SKM-1 (cell line): ENCODE results near the gene PIK3CG.
A peak's percentile ranks its signal among the peaks of the same experiment; 100 is the strongest.
"Not testable (repeated sequence)": the region's sequence is repeated elsewhere in the genome, so short reads cannot be mapped to it uniquely, and the experiment has no call there.

Experiments used
- DNase-seq: peaks from one replicate; lab custom pipeline; 2025; ENCODE audit not compliant: unreplicated experiment; lab: John Stamatoyannopoulos, UW

Gene PIK3CG

GRCh38 chr7:106865130-106866041 lies at the start of gene PIK3CG:
Gene PIK3CG (plus strand): TSS chr7:106865282. CDS start chr7:106867562, 2,280 bp downstream.
- DNase-seq: peak; percentile 83

DNA sequence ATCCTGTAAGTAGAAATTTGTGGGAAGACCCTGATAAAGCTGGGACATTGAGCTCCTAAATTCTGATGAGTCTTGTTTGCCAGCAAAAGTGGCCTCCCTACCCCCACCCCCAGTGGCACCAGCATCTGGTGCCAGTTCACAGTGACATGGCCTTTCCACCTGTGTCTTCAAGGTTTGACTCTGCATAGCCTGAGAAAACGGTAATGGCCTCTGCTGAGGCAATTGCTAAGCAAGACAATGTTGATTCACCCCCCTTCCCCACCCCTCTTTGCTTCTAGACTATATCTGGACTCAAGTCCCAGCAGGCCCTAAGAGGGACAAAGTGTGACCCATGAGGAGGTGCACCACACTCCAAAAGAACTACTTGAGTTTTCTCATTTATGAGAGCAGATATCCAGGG lies 48.0 kb upstream of the PIK3CG start:
- no peak for DNase-seq

DNA sequence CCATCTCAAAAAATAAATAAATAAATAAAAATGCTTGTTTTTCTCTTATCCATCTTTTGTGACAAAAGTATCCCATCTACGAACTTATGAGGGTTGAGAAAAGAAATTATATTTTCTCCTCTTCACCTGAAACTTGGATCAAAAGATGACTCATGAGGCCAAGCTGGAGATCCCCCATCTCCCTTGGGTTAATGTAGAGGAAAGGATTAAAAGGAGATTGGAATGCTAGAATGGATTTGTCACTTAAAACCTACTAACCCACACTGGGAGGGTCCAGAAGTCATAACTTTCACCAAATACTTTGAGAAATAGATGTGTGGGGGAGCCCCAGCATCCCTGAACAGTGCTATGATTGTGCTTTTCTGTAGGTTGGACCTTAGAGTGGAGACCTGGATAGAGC lies 46.3 kb upstream of the PIK3CG start:
- DNase-seq: no peak

GRCh38 chr7:106819546-106819945 lies 45.5 kb upstream of the PIK3CG start:
- no peak for DNase-seq

DNA sequence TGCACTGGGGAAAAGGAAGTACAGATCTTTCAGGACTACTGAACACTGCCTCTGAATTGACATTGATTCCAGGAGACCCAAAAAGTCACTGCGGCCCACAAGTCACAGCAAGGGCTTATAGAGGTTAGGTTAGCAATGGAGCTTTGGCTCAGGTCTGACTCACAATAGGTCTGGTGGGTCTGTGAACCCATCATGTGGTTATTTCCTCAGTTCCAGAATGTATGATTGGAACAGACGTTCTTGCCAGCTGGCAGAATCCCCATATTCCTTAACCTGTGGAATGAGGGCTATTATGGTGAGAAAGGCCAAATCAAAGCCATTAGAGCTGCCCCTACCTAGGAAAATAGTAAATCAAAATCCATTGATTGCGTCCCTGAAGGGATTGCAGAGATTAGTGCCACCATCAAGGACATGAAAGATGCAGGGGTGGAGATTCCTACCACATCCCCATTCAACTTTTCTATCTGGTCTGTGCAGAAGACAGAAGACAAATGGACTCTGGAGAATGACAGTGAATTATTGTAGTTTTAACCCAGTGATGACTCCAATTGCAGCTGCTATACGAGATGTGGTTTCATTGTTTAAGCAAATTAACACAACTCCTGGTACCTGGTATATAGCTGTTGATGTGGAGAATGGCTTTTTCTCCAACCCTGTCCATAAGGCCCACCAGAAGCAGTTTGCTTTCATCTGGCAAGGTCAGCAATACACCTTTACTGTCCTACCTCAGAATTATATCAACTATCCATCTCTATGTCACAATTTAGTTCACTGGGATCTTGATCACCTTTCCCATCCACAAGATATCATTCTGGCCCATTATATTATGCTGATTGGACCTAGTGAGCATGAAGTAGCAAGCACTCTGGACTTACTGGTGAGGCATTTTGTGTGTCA lies 44.5 kb upstream of the PIK3CG start:
- DNase-seq: no peak

DNA sequence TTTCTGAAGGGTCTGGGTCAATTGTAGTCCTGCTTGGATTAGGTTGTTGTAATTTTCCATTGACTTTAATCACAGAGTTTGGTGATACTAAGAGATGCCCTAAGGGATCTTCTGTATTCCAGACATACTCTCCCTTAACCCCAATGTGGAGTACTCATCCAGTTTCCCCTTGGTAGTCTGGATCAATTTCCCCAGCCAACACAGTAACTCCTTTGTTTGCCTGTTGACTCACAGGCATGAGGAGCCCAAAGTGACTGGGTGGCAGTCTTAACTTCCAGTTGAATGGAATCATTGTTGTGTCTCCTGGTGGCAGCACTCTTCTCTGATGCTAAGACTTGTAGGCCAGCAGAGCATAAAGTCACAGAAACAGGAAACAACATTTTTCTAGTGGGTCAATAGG lies 41.5 kb upstream of the PIK3CG start:
- no peak for DNase-seq

DNA sequence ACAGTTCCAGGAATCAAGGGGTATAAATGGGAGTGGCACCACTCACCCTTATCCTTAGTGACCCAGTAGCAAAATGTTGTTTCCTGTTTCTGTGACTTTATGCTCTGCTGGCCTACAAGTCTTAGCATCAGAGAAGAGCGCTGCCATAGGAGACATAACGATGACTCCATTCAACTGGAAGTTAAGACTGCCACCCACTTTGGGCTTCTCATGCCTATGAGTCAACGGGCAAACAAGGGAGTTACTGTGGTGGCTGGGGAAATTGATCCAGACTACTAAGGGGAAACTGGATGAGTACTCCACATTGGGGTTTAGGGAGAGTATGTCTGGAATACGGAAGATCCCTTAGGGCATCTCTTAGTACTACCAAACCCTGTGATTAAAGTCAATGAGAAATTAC lies 40.6 kb upstream of the PIK3CG start:
- no peak for DNase-seq

- no peak for DNase-seq
These were observed 37.5 kb upstream of the PIK3CG start for GRCh38 chr7:106827626-106828025.

- no peak for DNase-seq
These were observed 35.6 kb upstream of the PIK3CG start for GRCh38 chr7:106829496-106829895.

DNA sequence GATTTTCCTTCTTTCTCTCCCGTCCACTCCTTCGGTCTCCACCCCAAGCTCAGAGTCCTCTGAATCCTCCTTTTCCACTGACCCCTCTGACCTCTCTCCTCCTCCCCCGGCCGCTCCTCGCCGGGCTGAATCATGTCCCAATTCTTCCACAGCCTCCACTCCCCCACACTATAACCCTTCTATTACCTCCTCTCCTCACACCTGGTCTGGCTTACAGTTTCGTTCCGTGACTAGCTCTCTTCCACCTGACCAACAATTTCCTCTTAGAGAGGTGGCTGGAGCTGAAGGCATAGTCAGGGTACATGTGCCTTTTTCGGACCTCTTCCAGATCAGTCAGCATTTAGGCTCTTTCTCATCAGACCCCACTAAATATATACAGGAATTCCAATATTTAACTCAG lies 34.2 kb upstream of the PIK3CG start:
- not testable (repeated sequence) for DNase-seq

- DNase-seq: no peak
These were observed 28.3 kb upstream of the PIK3CG start for GRCh38 chr7:106836816-106837215.

DNA sequence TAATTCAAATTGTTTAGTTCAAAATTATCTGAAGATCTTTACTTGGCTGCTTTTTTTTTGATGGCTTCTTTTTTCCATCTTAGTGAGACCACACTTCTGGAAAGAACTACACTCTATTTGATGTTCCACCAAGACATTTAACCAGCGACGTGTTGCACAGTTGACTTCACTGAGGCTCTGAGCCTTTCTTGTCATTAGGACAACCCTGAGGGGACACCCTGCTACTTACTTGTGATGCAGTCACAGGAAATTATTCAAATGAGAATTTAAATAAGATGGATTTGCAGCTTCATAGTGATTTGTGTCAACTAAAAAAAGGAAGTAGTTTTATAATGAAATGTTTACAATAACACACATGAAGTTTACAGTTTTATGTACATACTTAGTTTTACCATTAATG lies 25.6 kb upstream of the PIK3CG start:
- no peak for DNase-seq

GRCh38 chr7:106840342-106840741 lies 24.7 kb upstream of the PIK3CG start:
- no peak for DNase-seq

- DNase-seq: no peak
These were observed 23.1 kb upstream of the PIK3CG start for GRCh38 chr7:106841896-106842390.

GRCh38 chr7:106844279-106844997 lies 20.6 kb upstream of the PIK3CG start:
- DNase-seq: no peak

DNA sequence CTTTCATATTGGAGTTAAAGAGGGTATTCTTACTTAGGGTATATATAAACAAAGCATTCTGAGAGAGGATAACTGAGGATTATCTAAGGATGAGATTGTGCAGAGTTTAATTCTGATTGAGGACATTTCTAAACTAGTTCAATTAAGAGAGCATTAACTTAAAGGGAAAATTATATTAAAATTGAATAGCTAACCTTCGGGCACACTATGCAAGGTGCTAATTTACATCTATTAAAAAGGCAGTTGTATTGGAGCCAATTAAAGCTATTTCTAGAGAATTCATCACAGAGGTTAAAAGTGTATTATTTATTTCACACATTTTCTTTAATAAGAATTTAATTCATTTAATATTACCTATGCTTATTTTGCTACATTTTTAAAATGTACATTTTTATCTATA lies 17.0 kb upstream of the PIK3CG start:
- DNase-seq: no peak

- no peak for DNase-seq
These were observed 16.1 kb upstream of the PIK3CG start for GRCh38 chr7:106848851-106849442.

DNA sequence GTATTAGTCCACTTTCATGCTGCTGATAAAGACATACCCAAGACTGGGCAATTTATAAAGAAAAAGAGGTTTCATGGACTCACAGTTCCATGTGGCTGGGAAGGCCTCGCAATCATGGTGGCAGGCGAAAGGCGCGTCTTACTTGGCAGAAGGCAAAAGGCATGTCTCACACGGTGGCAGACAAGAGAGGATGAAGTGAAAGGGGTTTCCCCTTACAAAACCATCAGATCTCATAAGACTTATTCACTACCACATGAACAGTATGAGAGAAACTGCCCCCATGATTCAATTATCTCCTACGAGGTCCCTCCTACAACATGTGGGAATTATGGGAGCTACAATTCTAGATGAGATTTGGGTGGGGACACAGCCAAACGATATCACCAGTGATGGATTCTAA lies 13.4 kb upstream of the PIK3CG start:
- DNase-seq: not testable (repeated sequence)

DNA sequence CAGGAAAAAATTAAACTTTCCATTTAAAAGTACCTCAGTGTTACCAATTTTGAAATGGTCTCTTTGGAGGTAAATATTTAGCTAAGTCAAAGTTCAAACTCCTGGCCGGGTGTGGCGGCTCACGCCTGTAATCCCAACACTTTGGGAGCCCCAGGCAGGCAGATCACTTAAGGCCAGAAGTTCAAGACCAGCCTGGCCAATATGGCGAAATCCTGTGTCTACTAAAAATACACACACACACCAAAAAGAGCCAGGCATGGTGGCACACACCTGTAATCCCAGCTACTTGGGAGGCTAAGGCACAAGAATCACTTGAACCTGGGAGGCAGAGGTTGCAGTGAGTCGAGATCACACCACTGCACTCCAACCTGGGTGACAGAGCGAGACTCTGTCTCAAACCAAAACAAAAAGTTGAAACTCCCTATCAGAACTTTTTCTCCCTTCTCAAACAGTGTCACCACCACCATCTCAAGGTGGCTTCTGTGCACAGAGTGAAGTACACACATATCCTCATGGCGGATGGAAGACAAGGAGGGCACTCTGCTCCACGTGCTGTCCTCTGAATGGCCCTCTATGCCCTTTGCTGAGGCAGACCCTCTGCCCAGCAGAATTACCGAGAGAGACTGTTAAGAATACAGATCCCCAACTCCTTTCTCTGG lies 11.7 kb upstream of the PIK3CG start:
- DNase-seq: no peak

GRCh38 chr7:106855540-106856132 lies 9.4 kb upstream of the PIK3CG start:
- no peak for DNase-seq
